GM18502 (cell line): ENCODE measurements around the gene HSPA2.

Source experiments
- ATAC-seq: cut with Tn5 transposase; IDR thresholded peaks from one replicate; pipeline ENCODE4 v1.9.1; 2021; ENCODE audit warnings: mild to moderate bottlenecking; ENCODE audit not compliant: unreplicated experiment, poor library complexity

HSPA2 gene

GRCh38 chr14:64540208-64541202 lies at the start of gene HSPA2:
TSS of gene HSPA2 (plus strand) at chr14:64540741. CDS start at chr14:64540850, 109 bp downstream.
- peak; percentile 95 for ATAC-seq

- ATAC-seq: no peak
Measured at GRCh38 chr14:64491637-64492036, 48.9 kb upstream of the HSPA2 start.

GRCh38 chr14:64493455-64493854 lies 47.1 kb upstream of the HSPA2 start:
- ATAC-seq: no peak

GRCh38 chr14:64495252-64495651 lies 45.3 kb upstream of the HSPA2 start:
- no peak for ATAC-seq

- ATAC-seq: no peak
Measured at GRCh38 chr14:64496764-64497163, 43.8 kb upstream of the HSPA2 start.

- ATAC-seq: no peak
Measured at GRCh38 chr14:64500088-64500487, 40.5 kb upstream of the HSPA2 start.

GRCh38 chr14:64501411-64502171 lies 39.0 kb upstream of the HSPA2 start:
- no peak for ATAC-seq

- no peak for ATAC-seq
Measured at GRCh38 chr14:64502456-64502855, 38.1 kb upstream of the HSPA2 start.

GRCh38 chr14:64502887-64503433 lies 37.6 kb upstream of the HSPA2 start:
- ATAC-seq: no peak

GRCh38 chr14:64503434-64504309 lies 36.9 kb upstream of the HSPA2 start, which contains the start of gene ZBTB25:
TSS of gene ZBTB25 (minus strand) at chr14:64503838. CDS start at chr14:64490533, 13,305 bp downstream.
- ATAC-seq: peak; percentile 64

- peak; percentile 17 for ATAC-seq
Measured at GRCh38 chr14:64504310-64504896, 36.1 kb upstream of the HSPA2 start, which contains the start of gene ZBTB1. TSS of gene ZBTB1 (plus strand) at chr14:64504770. CDS start at chr14:64521505, 16,735 bp downstream.

GRCh38 chr14:64504897-64505794 lies 35.4 kb upstream of the HSPA2 start:
- peak; percentile 31 for ATAC-seq

- no peak for ATAC-seq
Measured at GRCh38 chr14:64506721-64507120, 33.8 kb upstream of the HSPA2 start.

GRCh38 chr14:64507376-64508156 lies 33.0 kb upstream of the HSPA2 start:
- ATAC-seq: no peak

- ATAC-seq: no peak
Measured at GRCh38 chr14:64508215-64508776, 32.2 kb upstream of the HSPA2 start.

- ATAC-seq: no peak
Measured at GRCh38 chr14:64509036-64509435, 31.5 kb upstream of the HSPA2 start.
